ENCODE data around the gene POM121L2. TPM values are rescaled to one million over a fixed set of nuclear protein-coding genes. Genes with fewer than 3 reads are reported as not detected.

POM121L2 gene
- total and polyA plus RNA-seq, 2 donors (not counting 3 experiments of a cell fraction or from before 2014, with no cell fraction given), result not detected

DNA sequence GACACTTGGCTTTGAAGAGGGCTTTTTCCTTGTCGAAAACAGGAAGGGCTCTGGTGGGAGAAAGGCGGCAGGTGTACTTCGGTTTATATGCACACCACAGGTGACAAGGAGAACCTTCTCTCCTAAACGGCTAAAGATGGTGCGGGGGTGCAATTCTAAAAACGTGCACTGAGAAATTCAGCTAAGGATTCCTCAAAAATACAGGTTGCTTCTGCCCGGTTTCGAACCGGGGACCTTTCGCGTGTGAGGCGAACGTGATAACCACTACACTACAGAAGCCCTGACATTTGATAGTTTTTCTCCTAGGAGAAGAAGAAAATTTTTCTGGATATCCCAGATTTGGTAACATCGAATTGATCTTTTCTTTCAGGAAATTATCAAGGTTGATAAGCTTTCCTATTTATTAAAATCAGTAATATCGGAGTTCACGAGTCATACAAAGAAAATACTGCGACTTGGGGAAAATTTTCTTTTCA is 32.0 kb downstream of the POM121L2 start:
- intact Hi-C loops (cut with micrococcal nuclease) (loop anchor here (1.0 kb wide), 2 partner anchors 16 to 43 kb away; no protein-coding TSS in a partner anchor), dilution Hi-C loops (cut with MboI; ENCODE audit: extremely low pct_ligation_motif_present, low sequenced_read_pairs) (no loop called here)
- Histone ChIP-seq H3K4me3 (replicated peaks in 1 of 3; ENCODE audit: insufficient read depth in 1 of 3, low read depth in 1 of 3, low read length in 3 of 3) (peak overlapping the region; percentile 16 to 58 (median 54)), H3K27ac (ENCODE audit: insufficient read depth, low read depth, low read length) (no peak overlapping the region), H3K36me3 (ENCODE audit: control insufficient read depth in 2 of 2, extremely low read depth in 1 of 2, insufficient read depth in 2 of 2, low read length in 2 of 2) (no peaks in the 10 kb centered on the region), H3K9ac (replicated peaks; ENCODE audit: extremely low read depth, insufficient read depth, low read length) (no peak overlapping the region), H3K4me1 (ENCODE audit: control insufficient read depth, extremely low read depth, insufficient read depth, low read length) (peaks cover 6% of the 10 kb centered on the region), H4K20me1 (replicated peaks; ENCODE audit: control insufficient read depth, extremely low read depth, insufficient read depth, low read length) (no peaks in the 10 kb centered on the region), H3K4me2 (ENCODE audit: insufficient read depth, low read length) (peak overlapping the region; percentile 82), H3K79me2 (ENCODE audit: control insufficient read depth, insufficient read depth, low read length) (no peaks in the 10 kb centered on the region), H3K9me1 (replicated peaks; ENCODE audit: control insufficient read depth, extremely low read depth, insufficient read depth, low read length) (no peaks in the 10 kb centered on the region), H2AFZ (ENCODE audit: low read depth, low read length) (no peak overlapping the region), H3K27me3 (ENCODE audit: control insufficient read depth in 2 of 2, insufficient read depth in 2 of 2, low read length in 2 of 2) (peaks cover 30 to 37% of the 10 kb centered on the region in 2 experiments), H3K9me3 (replicated peaks; ENCODE audit: control insufficient read depth, insufficient read depth, low read length) (no peaks in the 10 kb centered on the region)
- no TSS peak for BruUV-seq (replicated peaks)
- no peak for TF ChIP-seq FOS (IDR thresholded peaks at IDR 0.05; ENCODE audit: borderline replicate concordance, insufficient read depth, low read length)
- no peak for TF ChIP-seq EZH2 (IDR thresholded peaks at IDR 0.05; ENCODE audit: borderline replicate concordance, low read depth, low read length, severe bottlenecking)
- TF ChIP-seq JUN (IDR thresholded peaks at IDR 0.05; ENCODE audit: borderline replicate concordance, insufficient read depth, insufficient read length, low read depth), result no peak
- TF ChIP-seq CTCF (IDR thresholded peaks at IDR 0.05; ENCODE audit: extremely low read depth in 1 of 2, insufficient read depth in 1 of 2, low read depth in 1 of 2, low read length in 2 of 2), result no peak
- TF ChIP-seq POLR2AphosphoS5 (IDR thresholded peaks at IDR 0.05; ENCODE audit: insufficient read depth, low read depth, low read length), result no peak
- no peak for TF ChIP-seq MAX (IDR thresholded peaks at IDR 0.05; ENCODE audit: insufficient read depth, insufficient read length)
- TF ChIP-seq POLR2A (IDR thresholded peaks at IDR 0.05; ENCODE audit: low read depth, low read length), result no peak
- no peak for TF ChIP-seq MYC (IDR thresholded peaks at IDR 0.05; ENCODE audit: low read depth, low read length)
- TF ChIP-seq GATA2 (IDR thresholded peaks at IDR 0.05; ENCODE audit: insufficient read depth, insufficient read length, low read depth, low read length), result no peak
- DNase-seq (ENCODE audit: low read depth, low spot score) (peak; percentile 39), FAIRE-seq (peak; percentile 62)
- POLR2A ChIA-PET, result no interaction called here
- CTCF ChIA-PET, result no interaction called here
